Measurements from ENCODE around the gene EEF1A2.

EEF1A2 gene

GRCh38 chr20:63471717-63471980 is 27.2 kb downstream of the EEF1A2 start:
- TF ChIP-seq CTCF (IDR thresholded peaks at IDR 0.05; ENCODE audit: insufficient read depth, low read length, poor library complexity, severe bottlenecking) = no peak
- Histone ChIP-seq H3K4me3 (replicated peaks; ENCODE audit: low read depth, low read length) (no peak overlapping the region), H3K27me3 (replicated peaks; ENCODE audit: control insufficient read depth, insufficient read depth, low read length) (peaks cover 5% of the 10 kb centered on the region), H3K36me3 (ENCODE audit: control insufficient read depth, insufficient read depth, low read length) (no peaks in the 10 kb centered on the region)
- DNase-seq (ENCODE audit: extremely low read depth, insufficient read length) = no peak

- peaks cover 5% of the 10 kb centered on the region for H3K27me3 ChIP-seq (replicated peaks; ENCODE audit: control insufficient read depth, insufficient read depth, low read length)
- H3K36me3 ChIP-seq (ENCODE audit: control insufficient read depth, insufficient read depth, low read length) = no peaks in the 10 kb centered on the region
- no peak for DNase-seq (ENCODE audit: extremely low read depth, insufficient read length)
- no peak for TF ChIP-seq CTCF (IDR thresholded peaks at IDR 0.05; ENCODE audit: insufficient read depth, low read length, poor library complexity, severe bottlenecking)
- H3K4me3 ChIP-seq (replicated peaks; ENCODE audit: low read depth, low read length) = no peak overlapping the region
Observed at GRCh38 chr20:63471002-63471716, 27.7 kb downstream of the EEF1A2 start.

- Histone ChIP-seq H3K27me3 (replicated peaks; ENCODE audit: control insufficient read depth, insufficient read depth, low read length) (peaks cover 2% of the 10 kb centered on the region), H3K36me3 (ENCODE audit: control insufficient read depth, insufficient read depth, low read length) (no peaks in the 10 kb centered on the region), H3K4me3 (replicated peaks; ENCODE audit: low read depth, low read length) (no peak overlapping the region)
- no peak for TF ChIP-seq CTCF (IDR thresholded peaks at IDR 0.05; ENCODE audit: insufficient read depth, low read length, poor library complexity, severe bottlenecking)
- no peak for DNase-seq (ENCODE audit: extremely low read depth, insufficient read length)
Observed at GRCh38 chr20:63470410-63470809, 28.5 kb downstream of the EEF1A2 start.

GRCh38 chr20:63469713-63470101 is 29.2 kb downstream of the EEF1A2 start:
- no peaks in the 10 kb centered on the region for H3K36me3 ChIP-seq (ENCODE audit: control insufficient read depth, insufficient read depth, low read length)
- TF ChIP-seq CTCF (IDR thresholded peaks at IDR 0.05; ENCODE audit: insufficient read depth, low read length, poor library complexity, severe bottlenecking) = no peak
- H3K27me3 ChIP-seq (replicated peaks; ENCODE audit: control insufficient read depth, insufficient read depth, low read length) = no peaks in the 10 kb centered on the region; the same call in 1 of the 2 replicates
- DNase-seq (ENCODE audit: extremely low read depth, insufficient read length) = no peak
- no peak overlapping the region for H3K4me3 ChIP-seq (replicated peaks; ENCODE audit: low read depth, low read length)

GRCh38 chr20:63469019-63469712 is 29.7 kb downstream of the EEF1A2 start:
- DNase-seq (ENCODE audit: extremely low read depth, insufficient read length) = no peak
- Histone ChIP-seq H3K4me3 (replicated peaks; ENCODE audit: low read depth, low read length) (no peak overlapping the region), H3K36me3 (ENCODE audit: control insufficient read depth, insufficient read depth, low read length) (no peaks in the 10 kb centered on the region), H3K27me3 (replicated peaks; ENCODE audit: control insufficient read depth, insufficient read depth, low read length) (no peaks in the 10 kb centered on the region; the same call in 1 of the 2 replicates)
- no peak for TF ChIP-seq CTCF (IDR thresholded peaks at IDR 0.05; ENCODE audit: insufficient read depth, low read length, poor library complexity, severe bottlenecking)
